ENCODE measurements around the gene KRT76. TPM values are rescaled to one million over a fixed set of nuclear protein-coding genes. Genes with fewer than 3 reads are reported as not detected.

The KRT76 gene
- total RNA-seq, 1 experiment from 2014 or later: not detected

DNA sequence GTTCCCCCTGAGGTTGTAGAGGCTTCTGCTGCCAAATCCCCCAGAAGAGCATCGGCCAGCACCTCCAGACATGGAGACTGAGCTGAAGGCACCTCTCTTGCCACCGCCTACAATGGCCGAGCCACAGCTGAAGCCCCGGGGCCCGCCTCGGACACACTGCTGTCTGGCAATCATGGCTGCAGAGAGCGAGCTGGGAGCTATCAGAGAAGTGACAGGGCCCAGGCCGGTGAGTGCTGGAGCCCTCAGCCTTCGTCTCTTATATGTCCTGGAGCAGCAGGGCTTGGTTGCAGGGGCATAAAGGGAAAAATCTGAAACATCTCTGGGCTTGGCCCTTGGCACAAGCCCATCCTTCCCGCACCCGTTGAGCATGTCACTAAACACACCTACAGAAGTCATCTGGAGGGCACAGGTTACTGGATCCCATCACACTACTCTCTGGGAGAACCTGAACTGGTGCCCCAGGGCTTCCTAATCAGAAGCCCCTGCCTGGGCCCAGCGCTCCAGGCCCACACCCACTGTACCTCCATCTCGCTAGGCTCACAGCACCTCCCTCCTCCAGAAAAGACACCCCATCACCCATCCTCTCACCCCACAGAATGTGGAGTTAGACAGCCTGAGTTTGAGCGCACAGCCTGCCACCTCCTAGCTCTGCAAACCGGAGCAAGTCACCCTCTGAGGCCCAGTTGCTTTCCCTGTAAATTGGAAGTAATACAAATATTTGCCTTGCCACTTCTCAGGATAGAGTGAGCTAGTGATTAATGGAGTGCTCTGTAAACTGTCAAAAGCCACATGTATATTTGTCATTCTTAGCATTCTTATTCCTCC is 37.0 kb upstream of the KRT76 start, which contains the start of gene KRT4:
TSS of gene KRT4 (minus strand) at position 232 of the 825 bp plus-strand sequence. CDS start at position 174, 58 bp downstream.
- DNase-seq (ENCODE audit: low read depth): no peak

GRCh38 chr12:52813203-52813819 is 36.2 kb upstream of the KRT76 start:
- DNase-seq (ENCODE audit: low read depth): no peak

DNA sequence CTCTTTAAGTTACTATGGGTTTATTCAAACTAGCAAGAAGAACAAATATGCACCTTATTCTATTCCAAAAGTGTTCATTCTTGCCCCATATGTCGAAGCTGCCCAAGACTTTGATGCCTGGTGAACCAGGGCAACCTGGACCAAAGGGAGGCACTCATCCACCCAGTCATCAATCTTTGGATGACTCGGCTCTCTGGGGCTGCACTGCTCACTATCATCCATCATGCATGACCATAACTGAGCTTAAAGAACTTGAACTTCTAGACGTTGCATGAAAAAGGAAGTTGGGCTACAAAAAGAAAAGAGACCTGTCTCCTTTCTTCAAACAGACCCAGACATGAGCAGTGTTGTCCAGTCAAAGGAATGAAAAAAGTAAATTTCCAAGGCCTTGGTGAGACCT is 35.6 kb upstream of the KRT76 start:
- DNase-seq (ENCODE audit: low read depth): no peak

DNA sequence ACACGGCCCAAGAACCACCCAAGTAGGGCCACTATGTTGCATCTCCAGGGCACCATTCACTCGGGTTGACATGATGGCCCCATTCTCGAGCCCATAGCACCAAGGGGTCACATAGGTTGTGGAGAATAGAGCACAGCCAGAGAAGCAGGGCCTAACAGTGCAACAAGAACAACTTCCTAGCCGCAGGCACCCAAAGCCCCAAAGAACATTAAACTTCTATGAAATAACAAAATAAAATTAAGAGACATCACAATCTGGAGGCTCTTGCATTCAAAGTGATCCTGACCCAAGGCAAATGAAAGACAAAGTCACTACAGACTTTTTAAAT is 34.9 kb upstream of the KRT76 start:
- DNase-seq (ENCODE audit: low read depth): no peak

DNA sequence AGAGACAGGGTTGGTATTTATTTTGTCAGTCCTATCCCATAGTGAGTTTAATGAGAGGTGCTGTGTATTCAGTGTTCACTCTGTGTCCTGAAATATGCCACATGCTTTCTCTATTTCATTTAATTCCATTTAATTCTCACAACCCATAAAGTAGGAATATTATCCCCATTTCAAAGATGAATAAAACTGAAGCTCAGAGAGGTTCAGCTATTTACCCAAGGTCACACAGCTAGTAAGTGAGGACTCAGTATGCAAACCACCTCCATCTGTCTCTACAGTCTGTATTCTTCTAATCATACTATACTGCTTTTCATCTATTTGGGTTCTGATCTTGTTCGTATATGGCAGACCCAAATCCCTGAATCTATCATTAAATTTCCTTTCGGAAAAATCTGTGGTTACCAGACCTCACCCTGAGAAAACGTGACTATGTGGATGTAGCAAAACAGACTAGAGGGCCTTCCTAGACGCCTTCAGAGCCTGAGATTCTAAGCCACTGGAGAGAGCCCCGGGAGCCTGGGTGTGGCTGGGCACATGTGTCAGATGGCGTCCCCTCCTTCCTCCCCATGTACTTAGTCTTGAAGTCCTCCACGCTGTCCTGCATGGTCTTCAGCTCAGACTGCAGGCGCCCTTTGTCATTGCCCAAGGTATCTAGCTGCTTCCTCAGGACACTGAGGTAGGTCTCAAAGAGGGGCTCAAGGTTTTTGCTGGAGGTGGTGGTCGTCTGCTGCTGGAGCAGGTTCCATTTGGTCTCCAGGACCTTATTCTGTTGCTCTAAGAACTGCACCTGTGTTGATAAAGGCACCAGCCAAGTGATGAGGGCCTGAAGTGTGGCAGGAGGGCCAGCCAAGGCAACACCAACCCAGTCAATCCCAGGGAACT is 34.3 kb upstream of the KRT76 start:
- DNase-seq (ENCODE audit: low read depth): no peak

GRCh38 chr12:52810554-52810953 is 33.4 kb upstream of the KRT76 start:
- DNase-seq (ENCODE audit: low read depth): no peak

- DNase-seq (ENCODE audit: low read depth): no peak
Measured at GRCh38 chr12:52809166-52809565, 32.0 kb upstream of the KRT76 start.

- no peak for DNase-seq (ENCODE audit: low read depth)
Measured at GRCh38 chr12:52808573-52809160, 31.5 kb upstream of the KRT76 start.

DNA sequence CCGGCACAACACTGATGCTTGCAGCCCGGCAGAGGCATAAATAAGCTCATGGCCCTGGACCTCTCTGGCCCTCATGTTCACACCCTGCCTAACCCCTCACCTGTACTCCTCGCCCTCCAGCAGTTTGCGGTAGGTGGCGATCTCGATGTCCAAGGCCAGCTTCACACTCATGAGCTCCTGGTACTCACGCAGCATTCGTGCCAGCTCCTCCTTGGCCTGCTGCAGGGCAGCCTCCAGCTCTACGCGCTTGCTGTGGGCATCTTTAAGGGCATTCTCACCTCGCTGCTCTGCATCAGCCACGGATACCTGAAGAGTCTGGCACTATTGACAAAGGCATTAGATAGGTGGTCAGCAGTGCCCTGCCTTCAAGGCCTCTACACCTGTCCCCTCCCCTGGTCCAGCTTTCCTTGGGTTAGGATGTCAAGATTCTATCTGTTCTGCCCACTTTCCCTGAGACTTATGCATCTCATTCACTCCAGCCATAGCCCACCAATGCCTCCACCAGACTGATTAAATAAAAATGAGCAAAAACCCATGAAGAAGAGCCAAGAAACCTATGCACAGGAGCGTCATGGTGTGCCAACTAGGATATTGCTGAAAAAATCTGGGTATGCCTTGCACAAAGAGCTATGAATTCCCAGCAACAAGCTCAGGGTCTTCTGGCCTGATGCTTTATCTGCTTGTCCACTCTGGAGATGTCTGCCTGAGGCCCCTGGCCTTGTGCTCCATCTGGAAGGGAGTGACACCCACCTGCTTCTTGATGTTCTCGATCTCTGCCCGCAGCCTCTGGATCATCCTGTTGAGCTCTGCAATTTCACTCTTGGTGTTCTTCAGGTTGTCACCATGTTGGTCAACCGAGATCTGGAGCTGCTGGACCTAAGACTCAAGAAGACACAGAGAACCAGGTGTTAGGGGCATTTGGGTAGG is 30.7 kb upstream of the KRT76 start:
- DNase-seq (ENCODE audit: low read depth): no peak

GRCh38 chr12:52806821-52807543 is 29.8 kb upstream of the KRT76 start:
- DNase-seq (ENCODE audit: low read depth): no peak

GRCh38 chr12:52806169-52806811 is 29.1 kb upstream of the KRT76 start:
- DNase-seq (ENCODE audit: low read depth): no peak

DNA sequence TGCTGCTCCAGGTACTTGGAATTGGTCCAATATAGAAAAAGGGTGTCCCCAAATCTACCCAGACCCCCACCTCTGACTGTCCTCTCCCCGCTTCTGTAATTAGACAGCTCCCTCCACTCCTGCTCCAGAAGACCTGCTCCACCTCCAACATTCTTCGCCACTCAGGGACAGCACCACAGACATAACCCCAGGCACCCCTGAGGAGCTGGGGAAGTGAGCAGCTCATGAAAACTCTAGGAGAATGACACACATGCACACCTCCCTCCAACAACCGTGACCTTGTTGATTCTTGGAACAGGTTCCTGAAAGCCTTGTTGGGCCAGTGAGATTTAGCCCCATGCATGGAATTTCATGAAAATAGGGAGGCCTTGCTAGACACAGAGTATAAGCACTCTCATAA is 28.6 kb upstream of the KRT76 start:
- no peak for DNase-seq (ENCODE audit: low read depth)

DNA sequence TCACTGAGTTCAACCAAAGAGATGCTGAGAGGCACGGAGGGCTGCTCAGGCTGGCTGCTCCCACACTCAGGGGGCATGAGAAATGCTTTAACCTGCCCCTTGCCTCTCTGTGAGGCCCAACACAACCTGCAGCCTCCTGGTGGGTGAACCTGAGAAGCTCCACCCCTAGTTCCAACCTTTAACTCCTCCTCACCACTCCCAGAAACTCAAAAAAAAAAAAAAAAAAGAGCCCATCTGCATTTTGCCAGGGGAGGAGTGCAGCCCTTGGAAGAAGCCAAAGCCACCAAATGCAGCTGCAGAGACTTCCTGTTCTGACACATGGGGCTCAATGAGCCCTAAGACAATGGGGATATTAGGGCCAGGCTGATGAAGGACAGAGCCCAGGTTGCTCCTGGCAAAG is 27.9 kb upstream of the KRT76 start:
- no peak for DNase-seq (ENCODE audit: low read depth)

- no peak for DNase-seq (ENCODE audit: low read depth)
Measured at GRCh38 chr12:52802442-52802841, 25.3 kb upstream of the KRT76 start.

DNA sequence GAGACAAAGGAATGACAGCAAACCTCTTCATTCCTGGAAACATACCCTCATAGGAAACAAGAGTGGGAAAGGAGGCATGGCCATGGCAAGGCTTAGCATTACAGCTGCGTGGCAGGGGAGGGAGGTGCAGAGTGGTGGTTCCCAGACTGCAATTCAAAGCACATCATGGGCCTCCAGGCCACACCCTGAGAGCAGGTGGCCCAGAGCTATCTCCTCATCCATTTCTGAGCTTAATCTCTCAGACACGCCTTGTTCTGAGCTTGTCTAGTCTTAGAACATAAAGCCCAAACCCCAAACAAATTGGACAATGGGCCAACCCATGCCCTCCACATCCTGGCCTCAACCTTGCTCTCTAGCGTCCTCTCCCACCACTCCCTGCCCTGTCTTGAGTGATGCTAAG is 24.6 kb upstream of the KRT76 start:
- DNase-seq (ENCODE audit: low read depth): no peak

GRCh38 chr12:52800259-52800917 is 23.2 kb upstream of the KRT76 start:
- DNase-seq (ENCODE audit: low read depth): no peak

- no peak for DNase-seq (ENCODE audit: low read depth)
Measured at GRCh38 chr12:52799505-52800211, 22.5 kb upstream of the KRT76 start.
